Measurements from ENCODE around the gene CEND1.

DNA sequence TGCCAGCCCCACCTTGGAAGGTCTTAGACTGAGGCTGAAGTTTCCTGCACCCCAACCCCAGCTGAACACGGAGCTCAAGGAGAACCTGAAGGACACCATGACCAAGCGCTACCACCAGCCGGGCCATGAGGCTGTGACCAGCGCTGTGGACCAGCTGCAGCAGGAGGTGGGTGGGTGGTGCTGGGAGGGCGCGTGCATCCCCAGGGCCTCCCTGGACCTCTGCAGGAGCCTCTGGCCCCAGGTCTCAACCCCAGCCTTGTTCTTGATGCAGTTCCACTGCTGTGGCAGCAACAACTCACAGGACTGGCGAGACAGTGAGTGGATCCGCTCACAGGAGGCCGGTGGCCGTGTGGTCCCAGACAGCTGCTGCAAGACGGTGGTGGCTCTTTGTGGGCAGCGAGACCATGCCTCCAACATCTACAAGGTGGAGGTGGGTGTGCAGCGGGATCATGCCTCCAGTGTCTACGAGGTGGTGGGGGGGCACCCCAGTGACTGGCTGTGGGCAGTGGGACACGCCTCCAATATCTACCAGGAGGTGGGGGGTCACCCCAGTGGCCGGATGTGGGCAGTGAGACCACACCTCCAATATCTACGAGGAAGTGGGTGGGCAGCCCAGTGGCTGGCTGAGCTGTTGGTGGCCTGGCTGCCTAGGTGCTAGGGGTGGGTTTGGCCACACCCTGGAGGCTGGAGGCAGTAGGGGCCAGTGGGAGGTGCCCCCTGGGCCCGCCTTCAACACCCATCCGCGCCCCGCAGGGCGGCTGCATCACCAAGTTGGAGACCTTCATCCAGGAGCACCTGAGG is 47.5 kb upstream of the CEND1 start:
- TF ChIP-seq EZH2 (IDR thresholded peaks at IDR 0.05; ENCODE audit: borderline replicate concordance, low read length) = no peak
- TF ChIP-seq, protein P1, sequence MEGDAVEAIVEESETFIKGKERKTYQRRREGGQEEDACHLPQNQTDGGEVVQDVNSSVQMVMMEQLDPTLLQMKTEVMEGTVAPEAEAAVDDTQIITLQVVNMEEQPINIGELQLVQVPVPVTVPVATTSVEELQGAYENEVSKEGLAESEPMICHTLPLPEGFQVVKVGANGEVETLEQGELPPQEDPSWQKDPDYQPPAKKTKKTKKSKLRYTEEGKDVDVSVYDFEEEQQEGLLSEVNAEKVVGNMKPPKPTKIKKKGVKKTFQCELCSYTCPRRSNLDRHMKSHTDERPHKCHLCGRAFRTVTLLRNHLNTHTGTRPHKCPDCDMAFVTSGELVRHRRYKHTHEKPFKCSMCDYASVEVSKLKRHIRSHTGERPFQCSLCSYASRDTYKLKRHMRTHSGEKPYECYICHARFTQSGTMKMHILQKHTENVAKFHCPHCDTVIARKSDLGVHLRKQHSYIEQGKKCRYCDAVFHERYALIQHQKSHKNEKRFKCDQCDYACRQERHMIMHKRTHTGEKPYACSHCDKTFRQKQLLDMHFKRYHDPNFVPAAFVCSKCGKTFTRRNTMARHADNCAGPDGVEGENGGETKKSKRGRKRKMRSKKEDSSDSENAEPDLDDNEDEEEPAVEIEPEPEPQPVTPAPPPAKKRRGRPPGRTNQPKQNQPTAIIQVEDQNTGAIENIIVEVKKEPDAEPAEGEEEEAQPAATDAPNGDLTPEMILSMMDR (conservative IDR thresholded peaks at IDR 0.05 in 1 of 2, IDR thresholded peaks at IDR 0.05 in 1 of 2; ENCODE audit: extremely low read depth in 1 of 2, insufficient read depth in 1 of 2, low read depth in 1 of 2, low read length in 2 of 2) = no peak
